ENCODE data around the gene MAP4K4.
"Not testable (repeated sequence)": the region's sequence is repeated elsewhere in the genome, so short reads cannot be mapped to it uniquely, and the experiment has no call there.

Gene MAP4K4

DNA sequence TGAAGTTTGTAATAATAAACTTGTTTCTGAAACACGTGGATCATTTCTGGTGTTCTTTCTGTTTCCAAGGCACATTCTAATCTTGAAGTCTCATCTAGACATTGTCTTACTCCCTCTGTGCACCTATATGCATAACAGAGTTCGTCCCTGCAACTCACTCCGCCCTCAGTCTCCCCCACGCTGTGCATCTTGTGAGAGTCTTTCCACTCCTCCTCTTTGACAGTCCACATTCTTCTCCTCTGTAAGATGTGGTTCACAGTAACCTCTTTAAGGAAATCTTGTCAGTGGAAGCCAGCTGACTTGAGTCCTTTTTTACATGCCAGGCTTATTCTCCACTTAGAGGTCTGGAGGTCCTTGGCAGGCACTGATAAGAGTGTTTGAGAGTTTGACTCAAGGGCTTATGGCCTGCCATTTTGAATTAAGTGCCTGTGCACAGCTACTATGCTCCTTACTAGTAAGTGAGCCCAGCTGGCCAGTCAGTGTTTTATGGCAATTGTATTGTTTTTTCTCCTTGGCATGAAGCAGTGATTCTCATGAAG is 185.3 kb downstream of the MAP4K4 start:
- no peak for DNase-seq

DNA sequence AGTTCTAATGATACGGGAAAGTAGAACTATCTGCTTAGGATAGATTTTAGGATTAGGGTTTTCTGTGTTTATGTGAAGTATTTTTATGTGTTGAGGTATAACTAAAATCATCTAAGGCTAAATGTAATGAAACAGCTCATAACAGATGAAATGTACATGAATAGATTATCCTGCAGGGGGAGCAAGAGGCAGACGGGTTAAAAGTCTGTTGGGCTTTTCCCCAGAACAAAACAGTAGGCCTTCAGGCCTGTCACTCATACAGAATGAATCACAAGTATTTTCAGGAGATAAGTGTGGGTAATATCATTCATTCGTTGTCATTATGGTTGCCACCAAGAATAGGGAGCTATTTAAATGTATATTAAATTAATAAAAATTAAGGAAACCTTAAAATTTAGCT is 186.4 kb downstream of the MAP4K4 start:
- DNase-seq, result peak; percentile 57

DNA sequence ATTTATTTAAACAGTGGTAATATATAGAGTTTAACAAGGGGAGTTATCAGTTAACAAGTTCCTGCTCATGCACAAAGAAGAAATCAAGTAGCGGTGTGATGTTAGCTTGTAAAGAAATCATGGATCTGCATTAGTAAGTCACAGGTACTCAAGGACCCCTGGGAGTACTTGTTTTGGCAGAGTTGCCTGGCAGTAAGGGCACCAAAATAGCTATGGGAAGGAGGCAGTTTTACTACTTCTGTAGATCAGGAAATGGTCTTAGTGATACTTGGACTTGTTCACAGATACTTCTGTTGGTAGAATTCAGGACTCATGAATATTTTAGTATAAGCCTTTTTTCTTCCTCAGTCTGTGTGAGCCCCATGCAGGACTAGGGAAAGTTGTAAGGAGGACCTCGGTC is 186.9 kb downstream of the MAP4K4 start:
- no peak for DNase-seq

DNA sequence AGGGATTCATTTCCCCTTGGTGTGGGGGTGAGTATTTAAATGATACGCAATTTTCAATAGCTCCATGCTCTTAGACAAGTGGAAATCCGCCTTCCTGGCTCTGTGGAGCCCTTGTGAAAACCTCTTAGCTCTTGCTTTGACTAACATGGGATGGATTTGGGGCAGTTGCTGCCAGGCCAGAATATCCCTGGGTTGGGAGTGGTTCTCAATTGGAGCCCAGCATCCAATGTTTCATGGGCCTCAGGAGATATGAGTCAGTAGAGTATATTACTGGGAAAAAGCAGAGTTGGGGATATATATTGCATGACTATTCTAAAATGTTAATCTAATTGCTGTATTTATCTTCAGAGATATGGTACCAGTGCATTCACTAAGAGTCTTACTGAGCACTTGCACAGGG is 189.8 kb downstream of the MAP4K4 start:
- DNase-seq, result no peak

DNA sequence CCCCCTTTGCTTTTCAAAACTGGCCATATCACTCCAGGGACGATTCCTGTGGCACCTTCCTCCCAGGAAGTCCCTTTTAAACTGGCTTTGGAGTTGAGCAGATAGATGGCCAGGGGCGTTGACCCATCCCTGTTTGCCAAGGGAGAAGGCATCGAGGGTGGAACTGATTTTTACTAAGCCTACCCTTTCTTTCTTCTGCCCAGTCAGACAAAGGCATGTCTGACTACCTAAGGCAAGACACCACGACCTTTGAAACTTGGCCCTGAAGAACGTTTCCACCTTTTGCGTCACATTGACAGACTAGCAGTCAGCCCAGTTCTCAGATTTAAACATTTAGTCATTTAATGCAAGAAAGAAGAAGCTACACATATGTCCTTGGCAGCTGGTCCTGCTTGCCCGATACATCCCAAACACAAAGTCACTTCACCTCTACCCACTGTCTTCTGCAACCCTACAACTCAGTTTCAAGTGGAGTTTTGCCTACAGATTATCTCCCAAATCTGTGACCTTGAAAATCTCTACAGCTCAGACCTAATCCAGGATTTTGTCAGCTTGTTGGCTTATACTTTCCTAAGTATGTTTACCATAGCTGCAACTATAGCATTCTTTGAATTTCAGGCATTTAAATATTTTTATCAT is 192.1 kb downstream of the MAP4K4 start:
- no peak for DNase-seq

DNA sequence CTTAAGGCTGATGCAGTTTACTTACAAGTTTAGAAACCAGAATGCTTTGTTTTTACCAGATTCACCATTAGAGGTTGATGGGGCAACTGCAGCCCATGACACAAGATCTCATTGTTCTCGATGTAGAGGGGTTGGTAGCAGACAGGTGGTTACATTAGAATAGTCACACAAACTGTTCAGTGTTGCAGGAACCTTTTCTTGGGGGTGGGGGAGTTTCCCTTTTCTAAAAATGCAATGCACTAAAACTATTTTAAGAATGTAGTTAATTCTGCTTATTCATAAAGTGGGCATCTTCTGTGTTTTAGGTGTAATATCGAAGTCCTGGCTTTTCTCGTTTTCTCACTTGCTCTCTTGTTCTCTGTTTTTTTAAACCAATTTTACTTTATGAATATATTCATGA is 194.9 kb downstream of the MAP4K4 start:
- no peak for DNase-seq

DNA sequence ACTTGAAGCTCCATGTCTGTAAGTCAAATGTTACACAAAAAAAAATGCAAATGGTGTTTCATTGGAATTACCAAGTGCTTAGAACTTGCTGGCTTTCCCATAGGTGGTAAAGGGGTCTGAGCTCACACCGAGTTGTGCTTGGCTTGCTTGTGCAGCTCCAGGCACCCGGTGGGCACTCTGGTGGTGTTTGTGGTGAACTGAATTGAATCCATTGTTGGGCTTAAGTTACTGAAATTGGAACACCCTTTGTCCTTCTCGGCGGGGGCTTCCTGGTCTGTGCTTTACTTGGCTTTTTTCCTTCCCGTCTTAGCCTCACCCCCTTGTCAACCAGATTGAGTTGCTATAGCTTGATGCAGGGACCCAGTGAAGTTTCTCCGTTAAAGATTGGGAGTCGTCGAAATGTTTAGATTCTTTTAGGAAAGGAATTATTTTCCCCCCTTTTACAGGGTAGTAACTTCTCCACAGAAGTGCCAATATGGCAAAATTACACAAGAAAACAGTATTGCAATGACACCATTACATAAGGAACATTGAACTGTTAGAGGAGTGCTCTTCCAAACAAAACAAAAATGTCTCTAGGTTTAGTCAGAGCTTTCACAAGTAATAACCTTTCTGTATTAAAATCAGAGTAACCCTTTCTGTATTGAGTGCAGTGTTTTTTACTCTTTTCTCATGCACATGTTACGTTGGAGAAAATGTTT is 196.3 kb downstream of the MAP4K4 start:
- DNase-seq, result no peak

DNA sequence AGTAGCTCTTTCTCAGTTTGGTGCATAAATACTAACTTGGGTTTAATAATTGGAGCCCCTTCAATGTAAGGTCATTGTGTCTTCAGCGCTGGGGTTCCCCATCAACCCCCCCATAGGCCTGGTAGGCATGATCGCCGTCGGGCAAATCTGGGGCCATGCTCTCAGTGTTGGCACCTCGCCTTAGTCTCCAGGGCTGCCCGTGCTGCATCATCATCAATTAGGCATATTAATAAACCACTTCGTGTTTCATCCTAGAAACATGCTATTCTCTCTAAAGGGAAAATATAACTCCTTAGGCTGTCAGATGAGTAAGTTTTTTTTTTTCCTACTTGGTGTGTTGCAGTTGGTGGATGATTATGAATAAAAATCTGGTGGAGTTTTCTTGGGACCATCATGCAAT is 197.5 kb downstream of the MAP4K4 start:
- no peak for DNase-seq

DNA sequence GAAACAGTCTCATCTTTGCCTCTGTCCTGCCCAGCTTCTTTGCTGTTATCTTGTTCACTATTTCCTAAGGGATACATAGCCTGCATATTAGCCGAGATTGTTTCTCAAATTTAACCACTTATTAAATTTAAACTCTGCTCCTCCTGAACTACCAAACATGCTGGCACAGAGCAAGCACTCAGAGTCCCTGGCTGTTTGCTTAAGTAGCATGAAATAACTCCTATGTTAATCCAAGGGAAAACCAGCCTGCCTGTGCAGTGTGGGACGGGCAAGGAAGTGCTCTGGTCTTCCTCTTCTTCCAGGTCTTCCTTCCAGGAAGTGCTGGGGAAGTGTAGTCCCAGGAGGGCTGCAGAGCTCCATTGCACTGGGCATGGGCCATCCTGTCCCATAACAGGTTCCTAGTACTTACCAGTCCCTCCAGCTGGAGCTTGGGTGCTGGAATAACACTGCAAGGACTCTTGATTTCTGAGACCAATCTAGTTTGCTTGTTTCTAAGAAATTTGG is 198.4 kb downstream of the MAP4K4 start:
- no peak for DNase-seq

DNA sequence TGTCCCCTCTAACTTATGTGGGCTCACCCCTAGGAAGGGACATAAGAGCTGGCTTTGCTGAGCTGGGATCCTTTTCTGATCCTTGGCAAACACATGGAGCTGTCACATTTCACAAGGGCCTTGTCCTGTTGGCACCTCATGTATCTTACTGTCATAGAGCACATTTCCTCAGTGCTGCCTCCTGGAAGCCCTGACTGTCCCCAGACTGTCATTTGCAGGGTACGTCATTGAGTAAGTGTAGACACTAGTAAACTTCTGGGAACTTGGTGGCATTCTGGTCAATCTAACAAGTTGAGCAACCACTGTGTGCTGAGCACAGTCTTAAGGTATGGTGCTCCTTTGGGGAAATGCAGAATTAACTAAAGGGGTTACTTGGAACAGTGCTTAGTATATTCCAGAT is 199.8 kb downstream of the MAP4K4 start:
- DNase-seq, result no peak

DNA sequence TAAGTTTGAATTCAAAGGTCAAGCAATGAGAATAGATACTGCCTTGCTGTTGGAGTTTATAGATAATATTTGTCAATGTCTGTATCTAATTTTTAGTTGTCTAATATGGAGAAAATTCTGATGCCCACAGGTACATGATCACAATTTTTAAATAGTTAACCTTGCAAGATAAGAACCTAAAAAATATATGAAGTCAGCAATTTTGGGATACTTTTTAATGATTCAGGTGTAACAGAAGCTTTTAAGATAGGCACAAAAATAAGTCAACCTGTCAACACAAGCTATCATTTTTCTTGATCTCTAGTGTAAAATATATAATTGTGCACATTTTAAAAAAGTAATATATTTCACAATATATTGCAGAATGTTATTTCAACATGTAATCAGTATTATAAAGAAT is 201.8 kb downstream of the MAP4K4 start:
- no peak for DNase-seq

DNA sequence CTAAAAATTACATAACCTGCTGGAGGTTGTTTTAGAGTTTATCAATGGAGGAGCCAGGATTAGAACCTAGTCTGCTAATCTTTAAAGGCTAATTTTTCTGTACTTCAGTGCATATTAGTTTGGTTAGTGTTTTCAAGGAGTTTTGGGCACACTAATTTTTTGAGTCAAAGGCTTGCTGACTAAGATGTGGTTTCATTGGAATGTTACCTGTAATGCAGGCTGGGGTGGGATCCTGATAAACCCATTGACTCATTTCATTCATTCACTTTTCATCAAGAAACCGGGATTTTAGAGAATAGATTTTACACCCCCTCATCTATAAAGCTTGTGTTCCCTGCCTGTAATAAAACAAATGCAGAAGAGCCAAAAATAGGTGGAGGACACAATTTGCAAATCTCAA is 202.4 kb downstream of the MAP4K4 start:
- DNase-seq, result no peak

DNA sequence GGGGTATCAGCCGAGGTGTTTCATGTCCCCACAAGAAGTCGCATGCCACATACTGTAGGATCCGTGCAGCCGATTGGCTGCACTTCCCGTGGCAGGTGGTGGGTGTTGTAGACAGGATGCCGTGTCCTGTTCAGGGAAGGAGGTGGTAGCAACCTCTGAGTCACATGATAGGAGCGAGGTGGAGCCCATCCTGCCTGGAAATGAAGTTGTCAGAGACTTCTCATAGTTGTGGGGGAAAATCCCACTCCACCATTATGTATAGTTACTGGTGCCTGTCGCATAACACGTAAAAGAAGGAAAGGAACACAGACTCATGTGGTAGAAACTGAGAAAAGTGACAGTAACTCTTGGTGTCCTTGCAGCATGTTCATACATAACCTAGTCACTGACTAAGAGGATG is 202.9 kb downstream of the MAP4K4 start:
- DNase-seq, result peak; percentile 82

DNA sequence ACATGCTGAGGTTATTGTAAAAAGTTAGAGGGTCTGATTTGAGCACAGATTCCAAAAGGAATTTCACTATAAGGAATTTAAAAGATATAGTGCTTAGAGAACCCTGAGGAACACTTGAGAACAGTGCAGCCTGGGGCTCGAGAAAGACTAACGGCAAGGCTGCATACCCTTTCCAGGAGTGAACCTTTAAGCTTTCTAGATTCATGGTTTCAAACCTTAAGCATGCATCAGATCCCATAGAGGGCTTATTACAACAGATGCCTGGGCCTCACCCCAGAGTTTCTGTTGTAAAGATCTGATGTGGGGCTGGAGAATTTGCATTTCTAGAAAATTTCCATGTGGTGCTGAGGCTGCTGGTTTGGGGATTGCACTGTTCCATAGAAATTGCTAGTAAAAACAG is 203.7 kb downstream of the MAP4K4 start:
- no peak for DNase-seq

DNA sequence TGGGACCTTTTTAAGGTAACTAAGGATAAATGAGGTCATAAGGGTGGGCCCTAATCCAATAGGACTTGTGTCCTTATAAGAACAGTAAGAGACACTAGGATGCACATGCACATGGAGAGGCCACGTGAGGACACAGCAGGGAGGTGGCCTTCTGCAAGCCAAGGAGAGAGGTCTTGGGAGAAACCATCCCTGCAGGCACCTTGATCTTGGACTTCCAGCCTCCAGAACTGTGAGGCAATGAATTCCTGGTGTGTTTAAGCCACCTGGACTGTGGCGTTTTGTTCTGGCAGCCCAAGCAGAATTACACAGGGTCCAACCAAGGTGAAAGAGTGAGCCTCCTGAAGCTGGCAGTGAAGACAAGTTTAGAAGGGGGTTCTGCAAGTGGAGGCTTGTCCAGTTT is 204.7 kb downstream of the MAP4K4 start:
- DNase-seq, result no peak

DNA sequence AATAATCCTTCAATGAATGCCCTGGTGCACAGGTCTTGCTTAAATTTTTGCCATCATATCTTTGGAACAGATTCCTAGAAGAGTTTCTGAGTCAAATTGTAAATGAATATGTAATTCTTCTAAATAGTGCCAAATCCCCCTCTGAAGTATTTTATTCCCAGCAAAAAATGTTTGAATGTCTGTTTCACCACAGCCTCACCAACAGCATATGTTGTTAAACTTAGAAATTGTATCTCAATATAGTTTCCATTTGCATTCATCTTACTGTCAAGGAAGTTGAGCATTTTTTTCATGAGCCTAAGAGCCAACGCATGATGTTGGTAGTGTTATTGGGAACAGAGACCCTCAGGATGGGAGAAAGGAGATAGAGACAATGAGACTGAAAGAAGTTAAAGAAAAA is 207.4 kb downstream of the MAP4K4 start:
- no peak for DNase-seq

DNA sequence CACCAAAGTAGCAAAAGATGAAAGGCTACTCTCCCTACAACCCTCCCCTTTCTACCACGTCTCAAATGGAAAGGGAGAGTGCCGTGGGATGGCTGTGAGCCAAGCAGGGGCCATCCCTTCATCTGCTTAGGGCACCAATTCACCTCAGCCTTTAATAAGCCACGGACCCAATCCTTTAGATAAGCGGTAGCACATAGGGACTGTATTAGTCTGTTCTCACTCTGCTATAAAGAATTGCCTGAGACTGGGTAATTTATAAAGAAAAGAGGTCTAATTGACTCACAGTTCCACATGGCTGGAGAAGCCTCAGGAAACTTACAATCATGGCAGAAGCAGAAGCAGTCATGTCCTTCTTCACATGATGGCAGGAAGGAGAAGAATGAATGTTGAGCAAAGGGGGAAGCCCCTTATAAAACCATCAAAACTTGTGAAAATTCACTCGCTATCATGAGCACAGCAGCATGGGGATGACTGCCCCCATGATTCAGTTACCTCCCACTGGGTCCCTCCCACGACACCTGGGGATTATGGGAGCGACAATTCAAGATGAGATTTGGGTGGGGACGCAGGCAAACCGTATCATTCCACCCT is 208.3 kb downstream of the MAP4K4 start:
- DNase-seq, result no peak

DNA sequence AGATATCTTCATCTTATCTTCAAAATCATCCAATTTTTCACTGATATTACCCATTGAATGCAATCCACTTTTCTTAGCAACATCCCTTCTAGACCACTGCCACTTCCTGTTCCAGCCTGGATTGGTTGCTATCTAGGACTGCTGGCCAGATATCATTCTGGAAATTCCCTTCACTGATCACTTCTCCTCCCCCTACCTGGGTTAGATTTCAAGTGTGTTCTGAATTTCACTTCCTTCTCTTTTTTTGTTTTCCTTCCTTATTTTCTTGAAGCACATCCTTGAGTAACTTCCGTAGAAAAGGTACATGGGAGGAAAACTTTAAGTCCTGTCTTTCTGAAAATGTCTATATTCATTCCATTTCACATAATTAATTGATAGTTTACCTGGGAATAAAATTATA is 212.3 kb downstream of the MAP4K4 start:
- DNase-seq, result no peak

DNA sequence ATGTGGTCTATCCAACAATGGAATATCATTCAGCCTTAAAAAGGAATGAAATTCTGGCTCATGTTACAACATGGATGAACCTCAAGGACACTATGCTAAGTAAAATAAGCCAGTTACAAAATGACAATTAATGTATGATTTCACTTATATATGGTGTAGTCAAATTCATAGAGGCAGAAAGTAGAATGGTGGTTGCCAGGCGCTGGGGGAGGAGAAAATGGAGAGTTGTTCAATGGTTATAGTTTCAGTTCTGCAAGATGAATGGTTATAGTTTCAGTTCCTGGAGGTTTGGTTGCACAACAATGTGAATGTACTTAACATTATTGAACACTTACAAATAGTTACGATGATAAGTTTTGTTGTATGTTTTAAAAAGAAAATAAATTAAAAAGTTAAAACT is 215.0 kb downstream of the MAP4K4 start:
- DNase-seq, result peak; percentile 45

DNA sequence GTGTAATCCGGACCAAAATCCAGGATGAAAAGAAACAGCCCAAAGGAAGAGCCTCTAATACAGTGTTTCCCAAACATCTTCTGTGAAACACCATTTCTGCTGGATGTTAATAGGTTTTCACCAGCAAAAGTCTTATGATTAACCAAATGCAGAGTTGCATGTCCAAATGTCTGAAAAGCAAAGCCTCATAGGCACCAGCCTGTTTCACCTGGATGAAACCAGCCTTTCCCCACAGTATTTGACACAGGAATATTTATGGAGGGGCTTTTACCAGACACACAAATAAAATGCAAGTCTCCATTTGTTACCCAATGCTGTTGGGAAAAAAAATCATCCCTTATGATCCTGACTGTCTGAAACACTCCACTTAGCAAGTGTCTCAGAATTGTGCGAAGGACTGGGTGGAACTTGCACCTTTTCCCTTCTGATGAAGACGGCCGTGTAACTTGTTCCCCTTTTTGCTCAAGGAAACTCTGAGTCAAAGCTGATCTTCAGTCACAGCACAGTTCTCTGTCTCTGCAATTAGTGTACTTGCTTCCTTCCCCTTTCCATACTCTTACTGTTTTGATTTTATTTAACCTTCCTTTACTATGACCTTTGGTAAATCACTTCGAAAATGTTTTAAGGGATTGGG is 223.9 kb downstream of the MAP4K4 start:
- DNase-seq, result no peak

DNA sequence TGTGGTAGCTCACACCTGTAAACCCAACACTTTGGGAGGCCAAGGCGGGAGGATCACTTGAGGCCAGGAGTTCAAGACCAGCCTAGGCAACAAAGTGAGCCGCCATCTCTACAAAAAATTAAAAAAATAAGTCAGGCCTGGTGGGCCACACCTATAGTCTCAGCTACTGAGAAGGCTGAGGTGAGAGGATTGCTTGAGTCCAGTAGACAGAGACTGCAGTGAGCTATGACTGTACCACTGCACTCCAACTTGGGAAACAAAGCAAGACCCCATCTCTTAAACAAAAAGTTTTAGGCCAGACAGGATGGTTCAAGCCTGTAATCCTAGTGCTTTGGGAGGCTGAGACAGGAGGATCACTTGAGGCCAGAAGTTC is 224.4 kb downstream of the MAP4K4 start:
- DNase-seq, result no peak

DNA sequence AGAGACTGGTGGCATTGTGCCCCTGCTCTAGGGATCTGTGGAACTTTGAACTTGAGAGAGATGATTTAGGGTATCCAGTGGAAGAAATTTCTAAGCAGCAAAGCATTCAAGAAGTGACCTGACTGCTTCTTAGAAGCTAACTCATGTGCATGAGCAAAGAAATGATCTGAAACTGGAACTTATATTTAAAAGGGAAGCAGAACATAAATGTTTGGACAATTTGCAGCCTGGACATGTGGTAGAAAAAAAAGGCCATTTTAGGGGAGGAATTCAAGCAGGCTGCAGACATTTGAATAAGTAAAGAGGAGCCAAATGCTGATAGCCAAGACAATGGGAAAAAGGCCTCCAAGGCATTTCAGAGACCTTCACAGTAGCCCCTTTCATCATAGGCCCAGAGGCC is 226.8 kb downstream of the MAP4K4 start:
- DNase-seq, result not testable (repeated sequence)

DNA sequence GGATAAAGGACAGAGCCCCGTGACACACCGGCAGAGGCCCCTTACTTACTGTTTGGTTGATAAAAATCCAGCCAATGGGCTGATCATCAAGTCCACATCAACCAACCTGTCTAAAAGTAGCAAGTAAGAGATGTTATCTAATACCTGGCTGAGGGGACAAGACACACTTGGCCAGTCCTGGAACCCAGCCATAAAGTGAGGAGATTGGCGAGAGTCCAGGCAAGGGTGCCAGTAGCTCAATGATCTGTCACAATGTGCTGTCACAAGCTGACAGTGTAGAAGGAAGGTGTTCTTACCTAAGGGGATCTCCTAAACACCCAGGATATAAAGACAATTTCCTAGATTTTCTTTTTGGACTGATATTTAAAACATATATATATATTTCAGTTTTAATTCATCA is 232.5 kb downstream of the MAP4K4 start:
- no peak for DNase-seq

DNA sequence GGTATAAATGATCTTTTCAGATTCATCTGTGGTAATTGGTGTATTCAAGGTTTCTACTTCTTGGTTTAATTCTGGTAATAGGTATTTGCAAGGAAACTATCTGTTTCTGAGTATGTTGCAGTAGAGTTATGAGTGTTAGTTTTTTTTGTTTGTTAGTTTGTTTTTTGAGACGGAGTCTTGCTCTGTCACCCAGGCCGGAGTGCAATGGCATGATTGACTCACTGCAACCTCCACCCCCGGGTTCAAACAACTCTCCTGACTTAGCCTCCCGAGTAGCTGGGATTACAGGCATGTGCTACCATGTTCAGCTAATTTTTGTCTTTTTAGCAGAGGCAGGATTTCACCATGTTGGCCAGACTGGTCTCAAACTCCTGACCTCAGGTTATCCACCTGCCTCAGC is 233.3 kb downstream of the MAP4K4 start:
- peak; percentile 23 for DNase-seq
